HCT116 (cell line): Measurements from ENCODE around the gene LUZP2. TPM values are rescaled to one million over a fixed set of nuclear protein-coding genes. Genes with fewer than 3 reads are reported as not detected.

Experiments
- ATAC-seq: fragments of 200-7000 bp; cut with Tn5 transposase; 2 replicates; pipeline ENCODE4 v1.9.1; 2020; ENCODE audit warnings: mild to moderate bottlenecking, moderate library complexity
- BruUV-seq: library from RNA; stranded (reverse); fragments of 400-500 nt; replicated peaks from 2 replicates; lab custom pipeline; 2021; lab: Mats Ljungman, UMichigan
- CTCF ChIA-PET: fragments of 300-600 bp; sonication (Branson Sonifier 250); formaldehyde crosslinking; loops from one replicate; lab custom pipeline; 2021; ENCODE audit warnings: antibody characterized with exemption; lab: Charles Lee
- POLR2A ChIA-PET: fragments of 300-600, 350-600 bp; sonication (Branson Sonifier 250); formaldehyde crosslinking; loops from one replicate; lab custom pipeline; 2021; ENCODE audit warnings: antibody characterized with exemption; lab: Charles Lee
- RAD21 ChIA-PET, 2 experiments: fragments of 300-600 bp; sonication (Branson Sonifier 250); formaldehyde crosslinking; loops; one replicate each; lab custom pipeline; 2023; ENCODE audit warnings: low total read pairs in 2 of 2; ENCODE audit not compliant: uncharacterized antibody in 2 of 2, unreplicated experiment in 2 of 2, low non-redundant PET in 1 of 2; lab: Charles Lee
- DNase-seq: peaks from one replicate; pipeline ENCODE4 v3.0.0-alpha.2; 2010; ENCODE audit warnings: low read depth, low spot score
- H2AFZ ChIP-seq: fragments of 200-600 bp; shearing (Covaris generic), sonication (generic); 2 replicates; pipeline ENCODE4 v1.6.1; 2017; ENCODE audit warnings: low read depth, mixed run types, mixed read lengths, antibody characterized with exemption, low read length; ENCODE audit not compliant: poor library complexity, severe bottlenecking
- H3K27ac ChIP-seq: 2 replicates; pipeline ENCODE4 v1.5.1; 2012; ENCODE audit warnings: low read depth, low read length
- H3K27me3 ChIP-seq: fragments of 200-600 bp; sonication (generic); 2 replicates; pipeline ENCODE4 v1.6.1; 2016; ENCODE audit warnings: mixed run types, low read length, mixed read lengths; ENCODE audit not compliant: insufficient read depth
- H3K36me3 ChIP-seq, 2 experiments: fragments of 200-500 bp in 1 of 2; fragments of 200-600 bp in 1 of 2; sonication (Bioruptor generic) in 1 of 2; sonication (generic) in 1 of 2; 2 replicates each; pipeline versions ENCODE4 v1.5.1 to v1.6.1; 2014 to 2016; ENCODE audit warnings: low read length in 2 of 2, inconsistent platforms in 1 of 2, mixed read lengths in 1 of 2, mixed run types in 1 of 2; ENCODE audit not compliant: insufficient read depth in 2 of 2, control insufficient read depth in 1 of 2
- H3K4me1 ChIP-seq, 2 experiments: fragments of 200-600 bp in 1 of 2; sonication (generic) in 1 of 2; 2 replicates each; pipeline versions ENCODE4 v1.5.1 to v1.6.1; 2012 to 2017; ENCODE audit warnings: low read length in 2 of 2, inconsistent platforms in 1 of 2, mild to moderate bottlenecking in 1 of 2, mixed read lengths in 1 of 2, mixed run types in 1 of 2, moderate library complexity in 1 of 2; ENCODE audit not compliant: insufficient read depth in 2 of 2, control insufficient read depth in 1 of 2
- H3K4me2 ChIP-seq: fragments of 200-600 bp; sonication (generic); 2 replicates; pipeline ENCODE4 v1.6.1; 2017; ENCODE audit warnings: mixed run types, low read length, mixed read lengths
- H3K4me3 ChIP-seq, 2 experiments: fragments of 200-600 bp in 1 of 2; sonication (generic) in 1 of 2; replicated peaks in 1 of 2; 2 replicates each; pipeline ENCODE4 v1.5.1; 2011 to 2016; ENCODE audit warnings: low read length in 2 of 2, control low read depth in 1 of 2, low read depth in 1 of 2, mild to moderate bottlenecking in 1 of 2, mixed read lengths in 1 of 2, mixed run types in 1 of 2
- H3K79me2 ChIP-seq: fragments of 200-600 bp; sonication (generic); 2 replicates; pipeline ENCODE4 v1.6.1; 2017; ENCODE audit warnings: mild to moderate bottlenecking, mixed run types, low read length, moderate library complexity, mixed read lengths; ENCODE audit not compliant: insufficient read depth
- H3K9ac ChIP-seq: fragments of 200-600 bp; sonication (generic); 2 replicates; pipeline ENCODE4 v1.6.1; 2016; ENCODE audit warnings: low read length, mixed read lengths
- H3K9me2 ChIP-seq: fragments of 200-600 bp; sonication (generic), shearing (Covaris generic); 2 replicates; pipeline ENCODE4 v1.6.1; 2017; ENCODE audit warnings: mixed run types, mild to moderate bottlenecking, moderate library complexity; ENCODE audit not compliant: insufficient read depth
- H3K9me3 ChIP-seq, 2 experiments: fragments of 200-500 bp in 1 of 2; fragments of 200-600 bp in 1 of 2; sonication (Bioruptor generic) in 1 of 2; sonication (generic) in 1 of 2; 2 replicates each; pipeline ENCODE4 v1.6.1; 2014 to 2017; ENCODE audit warnings: low read length in 2 of 2, mixed read lengths in 2 of 2, inconsistent platforms in 1 of 2, low read depth in 1 of 2, mild to moderate bottlenecking in 1 of 2, mixed run types in 1 of 2, moderate library complexity in 1 of 2; ENCODE audit not compliant: control insufficient read depth in 1 of 2, insufficient read depth in 1 of 2
- H4K20me1 ChIP-seq: fragments of 200-600 bp; sonication (generic), shearing (Covaris generic); 2 replicates; pipeline ENCODE4 v1.6.1; 2017; ENCODE audit warnings: mixed run types, mild to moderate bottlenecking, moderate library complexity; ENCODE audit not compliant: insufficient read depth
- CBX3 ChIP-seq: IDR thresholded peaks from 2 replicates; pipeline ENCODE4 v1.6.1; 2012; ENCODE audit warnings: low read depth
- CTCF ChIP-seq, 3 experiments: fragments of 200-600 bp in 1 of 3; sonication (generic) in 1 of 3; IDR thresholded peaks in 2 of 3; conservative IDR thresholded peaks in 1 of 3; 2 replicates each; pipeline ENCODE4 v1.5.1; 2012 to 2017; ENCODE audit warnings: low read depth in 2 of 3, low read length in 2 of 3, antibody characterized with exemption in 1 of 3, borderline replicate concordance in 1 of 3, control low read depth in 1 of 3, mild to moderate bottlenecking in 1 of 3, mixed read lengths in 1 of 3, mixed run types in 1 of 3, moderate library complexity in 1 of 3; ENCODE audit not compliant: insufficient read depth in 1 of 3
- EGR1 ChIP-seq: IDR thresholded peaks from 2 replicates; pipeline ENCODE4 v1.6.1; 2012; ENCODE audit warnings: low read depth
- ELF1 ChIP-seq: IDR thresholded peaks from 2 replicates; pipeline ENCODE4 v1.6.1; 2012; ENCODE audit warnings: low read depth, borderline replicate concordance
- EZH2 ChIP-seq: fragments of 200-600 bp; sonication (generic); IDR thresholded peaks from 2 replicates; pipeline ENCODE4 v1.6.1; 2017; ENCODE audit warnings: antibody characterized with exemption, mixed run types
- EZH2phosphoT487 ChIP-seq: fragments of 200-600 bp; IDR thresholded peaks from 2 replicates; pipeline ENCODE4 v1.6.1; 2018; ENCODE audit warnings: antibody characterized with exemption, borderline replicate concordance
- FOSL1 ChIP-seq: IDR thresholded peaks from 2 replicates; pipeline ENCODE4 v1.6.1; 2012; ENCODE audit warnings: low read depth
- POLR2A ChIP-seq: IDR thresholded peaks from 2 replicates; pipeline ENCODE4 v1.7.0; 2011; ENCODE audit warnings: borderline replicate concordance; ENCODE audit not compliant: insufficient read depth, insufficient read length; ENCODE audit errors: extremely low read depth
- POLR2AphosphoS5 ChIP-seq: IDR thresholded peaks from 2 replicates; pipeline ENCODE4 v1.6.1; 2011; ENCODE audit warnings: mild to moderate bottlenecking, low read depth, low read length, moderate library complexity
- RAD21 ChIP-seq: IDR thresholded peaks from 2 replicates; pipeline ENCODE4 v1.6.1; 2012; ENCODE audit warnings: low read depth, mild to moderate bottlenecking
- REST ChIP-seq: IDR thresholded peaks from 2 replicates; pipeline ENCODE4 v1.6.1; 2012; ENCODE audit warnings: low read depth
- SP1 ChIP-seq: IDR thresholded peaks from 2 replicates; pipeline ENCODE4 v1.6.1; 2012; ENCODE audit warnings: low read depth
- TCF7L2 ChIP-seq: IDR thresholded peaks from 2 replicates; pipeline ENCODE4 v1.7.0; 2011; ENCODE audit warnings: borderline replicate concordance, inconsistent platforms; ENCODE audit not compliant: insufficient read depth, insufficient read length; ENCODE audit errors: extremely low read depth
- YY1 ChIP-seq: IDR thresholded peaks from 2 replicates; pipeline ENCODE4 v1.6.1; 2011; ENCODE audit warnings: low read length, low read depth, moderate library complexity, mild to moderate bottlenecking; ENCODE audit not compliant: insufficient replicate concordance; ENCODE audit errors: extremely low read depth
- ZFX ChIP-seq: fragments of 450-650 bp; IDR thresholded peaks from 2 replicates; pipeline ENCODE4 v1.6.1; 2017
- ZNF274 ChIP-seq: fragments of 200-500 bp; sonication (Bioruptor generic); IDR thresholded peaks from 2 replicates; pipeline ENCODE4 v1.6.1; 2014; ENCODE audit warnings: mild to moderate bottlenecking, low read depth, low read length, inconsistent platforms
- intact Hi-C: fragments of 100-400 bp; cut with micrococcal nuclease; formaldehyde crosslinking; loops from 2 replicates; pipeline ENCODE4 v1.10.0; 2022
- total RNA-seq: library from RNA; stranded (reverse); gene quantifications from one replicate; pipeline ENCODE4 v1.2.1, GENCODE V29; 2021; ENCODE audit not compliant: unreplicated experiment

The LUZP2 gene
- total RNA-seq, 1 experiment from 2014 or later, result not detected

- Histone ChIP-seq H3K27ac (no peak overlapping the region), H4K20me1 (no peaks in the 10 kb centered on the region), H2AFZ (no peak overlapping the region), H3K27me3 (no peaks in the 10 kb centered on the region), H3K4me2 (no peak overlapping the region), H3K4me1 (no peaks in the 10 kb centered on the region), H3K79me2 (no peaks in the 10 kb centered on the region), H3K9ac (no peak overlapping the region), H3K4me3 (no peak overlapping the region), H3K36me3 (no peaks in the 10 kb centered on the region), H3K9me2 (no peaks in the 10 kb centered on the region), H3K9me3 (peaks cover 12 to 27% of the 10 kb centered on the region in 2 experiments; a peak in 3 of 4 replicates)
- DNase-seq (no peak), ATAC-seq (no peak)
- intact Hi-C loops, result no loop called here
- ChIA-PET RAD21 (no interaction called here), CTCF (no interaction called here), POLR2A (no interaction called here)
- no peak for TF ChIP-seq ELF1
- no peak for TF ChIP-seq EZH2
- no peak for TF ChIP-seq CBX3
- no peak for TF ChIP-seq ZFX
- no peak for TF ChIP-seq YY1
- no peak for TF ChIP-seq EGR1
- TF ChIP-seq POLR2AphosphoS5, result no peak
- no peak for TF ChIP-seq REST
- no peak for TF ChIP-seq EZH2phosphoT487
- no peak for TF ChIP-seq TCF7L2
- TF ChIP-seq CTCF (IDR thresholded peaks at IDR 0.05 in 2 of 3, conservative IDR thresholded peaks at IDR 0.05 in 1 of 3; ENCODE audit: borderline replicate concordance in 1 of 3, insufficient read depth in 1 of 3, low read depth in 2 of 3, low read length in 2 of 3), result no peak
- no peak for TF ChIP-seq FOSL1
- TF ChIP-seq ZNF274, result no peak
- no peak for TF ChIP-seq SP1
- TF ChIP-seq RAD21, result no peak
- TF ChIP-seq POLR2A, result no peak
- no TSS peak for BruUV-seq
Observed at GRCh38 chr11:24478718-24479117, 18.1 kb upstream of the LUZP2 start.
